Epithelial cell of proximal tubule (primary cell): ENCODE data around the gene ITGA8. TPM values are rescaled to one million over a fixed set of nuclear protein-coding genes. Genes with fewer than 3 reads are reported as not detected.
"Not testable (repeated sequence)": the region's sequence is repeated elsewhere in the genome, so short reads cannot be mapped to it uniquely, and the experiment has no call there.

Experiments
- DNase-seq: peaks from one replicate; pipeline ENCODE4 v3.0.0-alpha.2; 2011; ENCODE audit warnings: low read depth
- H3K4me3 ChIP-seq: 2 replicates; pipeline ENCODE4 v1.5.1; 2011; ENCODE audit warnings: low read depth, mild to moderate bottlenecking, low read length
- CTCF ChIP-seq: conservative IDR thresholded peaks from 2 replicates; pipeline ENCODE4 v1.5.1; 2012; ENCODE audit warnings: low read depth, mild to moderate bottlenecking, low read length
- total RNA-seq: library from RNA; depleted of rRNA; stranded (reverse); fragments of >200 nt; gene quantifications from 2 replicates; pipeline ENCODE4 v1.2.3, GENCODE V29; 2015

Gene ITGA8
- total RNA-seq, result 0.06 TPM in 1 of 2 replicates, not detected in the other

GRCh38 chr10:15719899-15720634 lies at the start of gene ITGA8:
Gene ITGA8, minus strand, starts transcription at chr10:15719922. Its CDS starts 151 bp downstream, at chr10:15719771.
- no peak within 1 kb of the TSS for H3K4me3 ChIP-seq
- DNase-seq, result no peak
- TF ChIP-seq CTCF, result peak; percentile 29

GRCh38 chr10:15764892-15765454 lies 45.3 kb upstream of the ITGA8 start:
- DNase-seq, result no peak
- no peak overlapping the region for H3K4me3 ChIP-seq
- TF ChIP-seq CTCF, result no peak

GRCh38 chr10:15763006-15763405 lies 43.3 kb upstream of the ITGA8 start:
- no peak for TF ChIP-seq CTCF
- no peak for DNase-seq
- H3K4me3 ChIP-seq, result no peak overlapping the region

GRCh38 chr10:15762239-15762638 lies 42.5 kb upstream of the ITGA8 start:
- not testable (repeated sequence) for DNase-seq, H3K4me3 ChIP-seq

- H3K4me3 ChIP-seq, DNase-seq: not testable (repeated sequence)
Measured at GRCh38 chr10:15761224-15761623, 41.5 kb upstream of the ITGA8 start.

GRCh38 chr10:15760681-15761080 lies 41.0 kb upstream of the ITGA8 start:
- TF ChIP-seq CTCF, result no peak
- no peak for DNase-seq
- no peak overlapping the region for H3K4me3 ChIP-seq

- H3K4me3 ChIP-seq, result no peak overlapping the region
- DNase-seq, result no peak
- no peak for TF ChIP-seq CTCF
Measured at GRCh38 chr10:15759265-15759664, 39.5 kb upstream of the ITGA8 start.

- DNase-seq, result no peak
- H3K4me3 ChIP-seq, result no peak overlapping the region
- TF ChIP-seq CTCF, result no peak
Measured at GRCh38 chr10:15758618-15759017, 38.9 kb upstream of the ITGA8 start.
